Measurements from ENCODE around the gene L3MBTL3. TPM values are rescaled to one million over a fixed set of nuclear protein-coding genes. Genes with fewer than 3 reads are reported as not detected.
"Not testable (repeated sequence)": the region's sequence is repeated elsewhere in the genome, so short reads cannot be mapped to it uniquely, and the experiment has no call there.

The L3MBTL3 gene
- total RNA-seq, 2 experiments from 2014 or later, result 13.5 to 17.1 TPM

- Mint-ChIP-seq H3K4me3 (no peak overlapping the region), H3K4me1 (peaks cover 88% of the 10 kb centered on the region), H3K9me3 (peaks cover 8% of the 10 kb centered on the region), H3K36me3 (ENCODE audit: low read depth) (peaks cover 75% of the 10 kb centered on the region), H3K27ac (peak overlapping the region; percentile 9), H3K27me3 (no peaks in the 10 kb centered on the region)
- POLR2A ChIA-PET, result no interaction called here
- no peak for DNase-seq
- CTCF ChIA-PET, result interaction anchor here (0.6 kb wide), 1 partner anchor 15 kb away, joined by 3 read pairs; no protein-coding TSS in a partner anchor
Observed at GRCh38 chr6:130136798-130137197, 118.4 kb downstream of the L3MBTL3 start.

GRCh38 chr6:130138116-130138908 lies 119.9 kb downstream of the L3MBTL3 start:
- Mint-ChIP-seq H3K9me3 (peaks cover 10% of the 10 kb centered on the region), H3K4me3 (peak overlapping the region; percentile 57), H3K27ac (peak overlapping the region; percentile 84), H3K36me3 (ENCODE audit: low read depth) (peaks cover 84% of the 10 kb centered on the region), H3K27me3 (no peaks in the 10 kb centered on the region), H3K4me1 (peaks cover 72% of the 10 kb centered on the region)
- ChIA-PET POLR2A (no interaction called here), CTCF (no interaction called here)
- peak; percentile 15 for DNase-seq

- ChIA-PET POLR2A (no interaction called here), CTCF (no interaction called here)
- peaks cover 84% of the 10 kb centered on the region for H3K36me3 Mint-ChIP-seq (ENCODE audit: low read depth)
- peaks cover 10% of the 10 kb centered on the region for H3K9me3 Mint-ChIP-seq
- DNase-seq, result no peak
- peak overlapping the region; percentile 84 for H3K27ac Mint-ChIP-seq
- H3K4me3 Mint-ChIP-seq, result peak overlapping the region; percentile 57
- no peaks in the 10 kb centered on the region for H3K27me3 Mint-ChIP-seq
- H3K4me1 Mint-ChIP-seq, result peaks cover 67% of the 10 kb centered on the region
Observed at GRCh38 chr6:130138909-130139242, 120.5 kb downstream of the L3MBTL3 start.

- no peak overlapping the region for H3K27ac Mint-ChIP-seq
- peaks cover 85% of the 10 kb centered on the region for H3K36me3 Mint-ChIP-seq (ENCODE audit: low read depth)
- no peak for DNase-seq
- H3K4me3 Mint-ChIP-seq, result no peak overlapping the region
- H3K9me3 Mint-ChIP-seq, result peaks cover 10% of the 10 kb centered on the region
- no peaks in the 10 kb centered on the region for H3K27me3 Mint-ChIP-seq
- peaks cover 57% of the 10 kb centered on the region for H3K4me1 Mint-ChIP-seq
- CTCF ChIA-PET, result interaction anchor here (0.6 to 0.9 kb wide), 2 partner anchors 66 to 119 kb away, joined by 4 read pairs; no protein-coding TSS in a partner anchor
- POLR2A ChIA-PET, result no interaction called here
Observed at GRCh38 chr6:130140084-130140483, 121.7 kb downstream of the L3MBTL3 start.

DNA sequence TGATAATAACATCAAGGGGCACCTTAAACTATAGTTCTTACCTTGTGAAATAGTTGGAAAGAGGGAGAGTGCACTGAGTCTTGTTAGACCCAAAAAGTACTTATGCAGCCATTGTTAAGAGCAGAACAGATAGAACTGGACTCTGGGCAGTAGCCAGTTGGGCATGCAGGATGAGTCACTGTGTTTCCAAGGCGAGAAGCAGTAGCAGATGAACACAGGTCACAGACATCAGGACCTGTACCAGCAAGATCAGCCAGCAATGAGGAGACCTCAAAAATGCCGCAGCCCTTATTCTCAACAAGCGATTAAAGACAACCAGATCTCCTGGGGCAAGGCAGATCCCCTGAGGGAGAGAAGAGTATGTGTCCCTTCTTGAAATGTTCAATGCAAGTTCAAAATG lies 125.3 kb downstream of the L3MBTL3 start:
- Mint-ChIP-seq H3K27ac (no peak overlapping the region), H3K36me3 (ENCODE audit: low read depth) (peaks cover 77% of the 10 kb centered on the region), H3K4me1 (peaks cover 24% of the 10 kb centered on the region), H3K9me3 (peaks cover 5% of the 10 kb centered on the region), H3K4me3 (no peak overlapping the region), H3K27me3 (no peaks in the 10 kb centered on the region)
- DNase-seq, result no peak
- POLR2A ChIA-PET, result no interaction called here
- CTCF ChIA-PET, result interaction anchor here (1.1 kb wide), 1 partner anchor 9 kb away, joined by 3 read pairs; no protein-coding TSS in a partner anchor

DNA sequence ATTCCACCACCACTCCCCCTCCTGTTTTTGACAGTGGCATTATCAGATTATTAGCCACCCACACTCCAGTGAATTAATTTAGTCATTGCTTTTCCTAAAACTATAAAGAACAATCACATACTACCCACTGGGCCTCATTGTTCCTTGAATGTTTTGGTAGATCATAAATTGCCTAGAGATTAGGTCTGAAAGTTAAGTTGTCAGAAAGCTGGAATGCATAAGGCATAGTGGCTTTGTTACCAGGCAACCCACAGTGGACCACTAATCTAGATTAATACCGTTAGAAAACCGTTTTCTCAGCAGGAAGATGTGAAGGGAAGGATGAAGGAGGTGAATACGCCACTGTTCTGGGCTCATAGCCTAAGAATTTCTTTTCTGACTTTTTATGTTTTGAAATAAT lies 128.7 kb downstream of the L3MBTL3 start:
- Mint-ChIP-seq H3K36me3 (ENCODE audit: low read depth) (peaks cover 77% of the 10 kb centered on the region), H3K4me3 (no peak overlapping the region), H3K9me3 (peaks cover 7% of the 10 kb centered on the region), H3K27me3 (no peaks in the 10 kb centered on the region), H3K27ac (no peak overlapping the region), H3K4me1 (peaks cover 4% of the 10 kb centered on the region)
- ChIA-PET POLR2A (no interaction called here), CTCF (no interaction called here)
- DNase-seq, result no peak

DNA sequence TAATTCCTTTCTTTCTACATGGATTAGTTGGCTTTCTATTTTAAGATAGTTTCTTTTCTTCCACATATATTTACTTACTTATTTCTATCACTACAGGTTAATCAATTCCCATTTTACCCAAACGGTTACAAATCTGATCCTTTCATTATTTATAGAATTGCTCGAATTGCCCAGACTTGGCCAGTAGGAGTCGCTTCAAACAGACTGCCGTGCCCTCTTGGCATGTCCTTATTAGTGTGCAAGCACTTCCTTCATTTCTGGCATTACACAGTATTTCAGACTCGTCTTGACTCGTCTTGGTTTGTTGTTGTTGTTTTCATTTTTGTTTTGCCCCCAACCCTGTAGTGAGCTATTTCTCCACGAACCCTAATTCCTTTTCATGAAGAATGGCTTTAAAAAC lies 129.8 kb downstream of the L3MBTL3 start:
- no peak overlapping the region for H3K4me3 Mint-ChIP-seq
- CTCF ChIA-PET, result interaction anchor here (2.0 kb wide), 1 partner anchor 100 kb away, joined by 5 read pairs; no protein-coding TSS in a partner anchor
- no peak for DNase-seq

DNA sequence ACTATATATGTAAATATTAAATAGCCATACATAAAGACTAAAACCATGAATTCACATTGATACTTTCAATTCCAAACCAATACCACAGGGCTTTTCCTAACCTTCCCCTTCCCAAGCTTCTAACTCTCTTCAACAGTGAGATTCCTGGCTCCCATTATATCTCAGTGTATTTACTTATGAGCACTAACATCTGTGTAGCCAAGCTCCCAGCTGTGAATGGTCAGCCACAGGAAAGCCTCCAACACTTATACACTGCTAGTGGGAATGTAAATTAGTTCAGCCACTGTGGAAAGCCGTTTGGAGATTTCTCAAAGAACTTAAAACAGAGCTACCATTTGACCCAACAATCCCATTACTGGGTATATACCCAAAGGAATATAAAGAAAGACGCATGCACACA lies 130.6 kb downstream of the L3MBTL3 start:
- H3K4me1 Mint-ChIP-seq, DNase-seq, H3K27me3 Mint-ChIP-seq, H3K4me3 Mint-ChIP-seq, H3K9me3 Mint-ChIP-seq, H3K27ac Mint-ChIP-seq, POLR2A ChIA-PET: not testable (repeated sequence)
- CTCF ChIA-PET, result interaction anchor here (1.1 to 2.0 kb wide), 2 partner anchors 38 to 101 kb away, joined by 4 to 5 read pairs; no protein-coding TSS in a partner anchor
- H3K36me3 Mint-ChIP-seq (ENCODE audit: low read depth), result peaks cover 64% of the 10 kb centered on the region

More for the DNA sequence above, 129.8 kb downstream of the L3MBTL3 start:
- Mint-ChIP-seq H3K27me3 (no peaks in the 10 kb centered on the region), H3K9me3 (peaks cover 7% of the 10 kb centered on the region), H3K36me3 (ENCODE audit: low read depth) (peaks cover 72% of the 10 kb centered on the region), H3K4me1 (peaks cover 4% of the 10 kb centered on the region), H3K27ac (no peak overlapping the region)
- POLR2A ChIA-PET, result no interaction called here

- Mint-ChIP-seq H3K27me3 (no peaks in the 10 kb centered on the region), H3K4me3 (no peak overlapping the region), H3K27ac (no peak overlapping the region), H3K36me3 (ENCODE audit: low read depth) (peaks cover 60% of the 10 kb centered on the region), H3K9me3 (peaks cover 7% of the 10 kb centered on the region), H3K4me1 (peaks cover 4% of the 10 kb centered on the region)
- CTCF ChIA-PET, result interaction anchor here (1.1 kb wide), 1 partner anchor 14 kb away, joined by 3 read pairs; no protein-coding TSS in a partner anchor
- POLR2A ChIA-PET, result no interaction called here
- DNase-seq, result no peak
Observed at GRCh38 chr6:130150906-130151305, 132.5 kb downstream of the L3MBTL3 start.

DNA sequence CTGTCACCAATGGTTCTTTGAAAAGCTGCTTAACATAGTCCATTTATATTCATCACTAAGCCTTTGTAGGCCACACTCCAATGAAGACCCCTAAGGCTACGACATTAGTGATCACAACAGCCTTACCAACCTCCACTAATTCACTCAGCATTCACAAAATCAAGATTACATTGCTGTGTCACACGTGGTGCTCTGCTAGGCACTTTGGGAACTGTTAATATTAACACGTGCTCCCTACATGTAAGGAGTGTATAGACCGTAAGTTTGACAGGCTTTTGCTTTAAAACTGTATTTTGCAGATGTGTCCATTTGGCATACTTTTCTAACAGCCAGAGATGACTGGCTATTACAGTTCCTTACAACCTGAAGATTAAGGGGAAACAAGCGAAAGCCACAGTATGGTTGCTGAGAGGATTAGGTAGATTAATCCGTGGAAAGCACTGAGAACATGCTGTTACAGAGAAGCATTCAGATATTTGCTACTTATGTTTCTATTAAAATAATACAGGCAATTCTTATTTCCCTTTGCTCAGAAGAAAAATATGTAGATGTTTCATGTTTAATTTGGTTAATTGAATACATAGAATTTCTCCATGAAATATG lies 134.6 kb downstream of the L3MBTL3 start:
- POLR2A ChIA-PET, result no interaction called here

GRCh38 chr6:130156908-130157307 lies 138.5 kb downstream of the L3MBTL3 start:
- ChIA-PET CTCF (interaction anchor here (0.6 kb wide), 1 partner anchor 673 kb away, joined by 3 read pairs; no protein-coding TSS in a partner anchor), POLR2A (no interaction called here)
- Mint-ChIP-seq H3K4me1 (peaks cover 1% of the 10 kb centered on the region), H3K4me3 (no peak overlapping the region), H3K27ac (no peak overlapping the region), H3K27me3 (no peaks in the 10 kb centered on the region), H3K9me3 (peaks cover 19% of the 10 kb centered on the region), H3K36me3 (ENCODE audit: low read depth) (peaks cover 45% of the 10 kb centered on the region)
- DNase-seq, result no peak

More for the DNA sequence above, 134.6 kb downstream of the L3MBTL3 start:
- no peak for DNase-seq
- peaks cover 4% of the 10 kb centered on the region for H3K9me3 Mint-ChIP-seq
- H3K36me3 Mint-ChIP-seq (ENCODE audit: low read depth), result peaks cover 51% of the 10 kb centered on the region
- CTCF ChIA-PET, result no interaction called here
- H3K4me3 Mint-ChIP-seq, result no peak overlapping the region
- H3K27me3 Mint-ChIP-seq, result no peaks in the 10 kb centered on the region
- no peak overlapping the region for H3K27ac Mint-ChIP-seq
- peaks cover 4% of the 10 kb centered on the region for H3K4me1 Mint-ChIP-seq

GRCh38 chr6:130158056-130158455 lies 139.7 kb downstream of the L3MBTL3 start:
- H3K27ac Mint-ChIP-seq, result no peak overlapping the region
- no peak overlapping the region for H3K4me3 Mint-ChIP-seq
- DNase-seq, result no peak
- peaks cover 19% of the 10 kb centered on the region for H3K9me3 Mint-ChIP-seq
- H3K4me1 Mint-ChIP-seq, result no peaks in the 10 kb centered on the region
- H3K27me3 Mint-ChIP-seq, result no peaks in the 10 kb centered on the region
- ChIA-PET POLR2A (no interaction called here), CTCF (no interaction called here)
- H3K36me3 Mint-ChIP-seq (ENCODE audit: low read depth), result peaks cover 40% of the 10 kb centered on the region

- Mint-ChIP-seq H3K9me3 (peaks cover 19% of the 10 kb centered on the region), H3K36me3 (ENCODE audit: low read depth) (peaks cover 43% of the 10 kb centered on the region), H3K27ac (no peak overlapping the region), H3K27me3 (no peaks in the 10 kb centered on the region), H3K4me3 (no peak overlapping the region), H3K4me1 (no peaks in the 10 kb centered on the region)
- DNase-seq, result no peak
- ChIA-PET CTCF (no interaction called here), POLR2A (no interaction called here)
Observed at GRCh38 chr6:130158548-130158947, 140.2 kb downstream of the L3MBTL3 start.

Data from activated CD4-positive, alpha-beta T cell treated with anti-CD3 and anti-CD28 coated beads, Interleukin-2, amount 10 ng/mL, durations not matched to agents 7 days and 5 days (primary cell).